ENCODE data around the gene KCNT1. TPM values are rescaled to one million over a fixed set of nuclear protein-coding genes. Genes with fewer than 3 reads are reported as not detected.

KCNT1 gene
- total RNA-seq, 2 donors from 2014 or later, result 0.08 TPM; not detected in 1

- intact Hi-C loops (cut with DNase I), result no loop called here
- Histone ChIP-seq H3K9me3 (no peaks in the 10 kb centered on the region), H3K4me3 (no peak overlapping the region), H3K9ac (ENCODE audit: low read depth in 2 of 2, low read length in 2 of 2) (no peak overlapping the region), H3K36me3 (no peaks in the 10 kb centered on the region), H3K27ac (no peak overlapping the region), H3K27me3 (peaks cover 5% of the 10 kb centered on the region), H3K4me1 (no peaks in the 10 kb centered on the region)
- no peak for TF ChIP-seq CTCF (IDR thresholded peaks at IDR 0.05)
- no peak for DNase-seq
Measured at GRCh38 chr9:135718616-135719015, 16.6 kb downstream of the KCNT1 start.

GRCh38 chr9:135719472-135719871, 17.5 kb downstream of the KCNT1 start:
- Histone ChIP-seq H3K36me3 (no peaks in the 10 kb centered on the region), H3K27ac (no peak overlapping the region), H3K4me1 (no peaks in the 10 kb centered on the region), H3K9me3 (no peaks in the 10 kb centered on the region), H3K9ac (ENCODE audit: low read depth in 2 of 2, low read length in 2 of 2) (no peak overlapping the region), H3K27me3 (peaks cover 5% of the 10 kb centered on the region), H3K4me3 (no peak overlapping the region)
- TF ChIP-seq CTCF (IDR thresholded peaks at IDR 0.05), result no peak
- no peak for DNase-seq
- intact Hi-C loops (cut with DNase I), result no loop called here

- Histone ChIP-seq H3K9me3 (no peaks in the 10 kb centered on the region), H3K9ac (ENCODE audit: low read depth in 2 of 2, low read length in 2 of 2) (no peak overlapping the region), H3K27me3 (no peaks in the 10 kb centered on the region), H3K36me3 (no peaks in the 10 kb centered on the region), H3K4me1 (no peaks in the 10 kb centered on the region), H3K4me3 (no peak overlapping the region), H3K27ac (no peak overlapping the region)
- DNase-seq, result no peak
- no peak for TF ChIP-seq CTCF (IDR thresholded peaks at IDR 0.05)
- intact Hi-C loops (cut with DNase I), result no loop called here
Measured at GRCh38 chr9:135722365-135722764, 20.4 kb downstream of the KCNT1 start.

GRCh38 chr9:135724186-135724787, 22.3 kb downstream of the KCNT1 start:
- Histone ChIP-seq H3K4me3 (no peak overlapping the region), H3K9ac (ENCODE audit: low read depth in 2 of 2, low read length in 2 of 2) (no peak overlapping the region), H3K9me3 (no peaks in the 10 kb centered on the region), H3K27me3 (no peaks in the 10 kb centered on the region), H3K4me1 (no peaks in the 10 kb centered on the region), H3K36me3 (no peaks in the 10 kb centered on the region), H3K27ac (no peak overlapping the region)
- TF ChIP-seq CTCF (IDR thresholded peaks at IDR 0.05), result no peak
- intact Hi-C loops (cut with DNase I), result no loop called here
- DNase-seq, result no peak

GRCh38 chr9:135726138-135726853, 24.3 kb downstream of the KCNT1 start:
- Histone ChIP-seq H3K4me1 (no peaks in the 10 kb centered on the region), H3K27ac (no peak overlapping the region), H3K9me3 (no peaks in the 10 kb centered on the region), H3K36me3 (no peaks in the 10 kb centered on the region), H3K9ac (ENCODE audit: low read depth in 2 of 2, low read length in 2 of 2) (no peak overlapping the region), H3K4me3 (no peak overlapping the region), H3K27me3 (no peaks in the 10 kb centered on the region)
- intact Hi-C loops (cut with DNase I), result no loop called here
- no peak for DNase-seq
- no peak for TF ChIP-seq CTCF (IDR thresholded peaks at IDR 0.05)

Measured in colonic mucosa (tissue), 4 donors.